Measurements from ENCODE around the gene DSCAM.

DNA sequence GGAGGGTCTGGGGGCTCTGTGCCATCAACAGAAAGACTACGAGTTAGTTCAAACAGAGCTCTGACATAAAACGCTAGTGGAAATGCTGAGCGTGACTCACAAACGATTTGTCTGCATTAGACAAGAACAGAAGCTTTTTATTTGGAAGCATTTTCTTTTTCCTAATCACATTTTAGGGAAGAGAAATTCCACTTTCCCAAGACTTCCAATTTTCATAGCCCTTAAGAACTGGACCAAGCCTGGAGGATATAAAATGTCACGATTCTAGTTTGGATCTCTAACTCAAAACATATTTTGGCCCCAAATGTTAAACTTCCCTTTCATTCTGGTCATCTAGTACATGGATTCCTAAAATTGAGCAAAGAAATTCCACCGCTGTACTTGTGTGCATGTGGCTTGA is 659.7 kb downstream of the DSCAM start:
- TF ChIP-seq TAF1 (IDR thresholded peaks at IDR 0.05; ENCODE audit: borderline replicate concordance, insufficient read depth, low read length) (no peak), POLR2AphosphoS5 (IDR thresholded peaks at IDR 0.05; ENCODE audit: low read depth, low read length) (no peak), SIN3A (IDR thresholded peaks at IDR 0.05; ENCODE audit: borderline replicate concordance, insufficient read depth, low read length) (no peak)
- TF ChIP-seq, protein P1, sequence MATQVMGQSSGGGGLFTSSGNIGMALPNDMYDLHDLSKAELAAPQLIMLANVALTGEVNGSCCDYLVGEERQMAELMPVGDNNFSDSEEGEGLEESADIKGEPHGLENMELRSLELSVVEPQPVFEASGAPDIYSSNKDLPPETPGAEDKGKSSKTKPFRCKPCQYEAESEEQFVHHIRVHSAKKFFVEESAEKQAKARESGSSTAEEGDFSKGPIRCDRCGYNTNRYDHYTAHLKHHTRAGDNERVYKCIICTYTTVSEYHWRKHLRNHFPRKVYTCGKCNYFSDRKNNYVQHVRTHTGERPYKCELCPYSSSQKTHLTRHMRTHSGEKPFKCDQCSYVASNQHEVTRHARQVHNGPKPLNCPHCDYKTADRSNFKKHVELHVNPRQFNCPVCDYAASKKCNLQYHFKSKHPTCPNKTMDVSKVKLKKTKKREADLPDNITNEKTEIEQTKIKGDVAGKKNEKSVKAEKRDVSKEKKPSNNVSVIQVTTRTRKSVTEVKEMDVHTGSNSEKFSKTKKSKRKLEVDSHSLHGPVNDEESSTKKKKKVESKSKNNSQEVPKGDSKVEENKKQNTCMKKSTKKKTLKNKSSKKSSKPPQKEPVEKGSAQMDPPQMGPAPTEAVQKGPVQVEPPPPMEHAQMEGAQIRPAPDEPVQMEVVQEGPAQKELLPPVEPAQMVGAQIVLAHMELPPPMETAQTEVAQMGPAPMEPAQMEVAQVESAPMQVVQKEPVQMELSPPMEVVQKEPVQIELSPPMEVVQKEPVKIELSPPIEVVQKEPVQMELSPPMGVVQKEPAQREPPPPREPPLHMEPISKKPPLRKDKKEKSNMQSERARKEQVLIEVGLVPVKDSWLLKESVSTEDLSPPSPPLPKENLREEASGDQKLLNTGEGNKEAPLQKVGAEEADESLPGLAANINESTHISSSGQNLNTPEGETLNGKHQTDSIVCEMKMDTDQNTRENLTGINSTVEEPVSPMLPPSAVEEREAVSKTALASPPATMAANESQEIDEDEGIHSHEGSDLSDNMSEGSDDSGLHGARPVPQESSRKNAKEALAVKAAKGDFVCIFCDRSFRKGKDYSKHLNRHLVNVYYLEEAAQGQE (IDR thresholded peaks at IDR 0.05; ENCODE audit: insufficient read depth in 1 of 2, low read depth in 2 of 2, low read length in 2 of 2): no peak

Data from PFSK-1 (cell line).